ENCODE data around the gene GBF1.
"Not testable (repeated sequence)": the region's sequence is repeated elsewhere in the genome, so short reads cannot be mapped to it uniquely, and the experiment has no call there.

Gene GBF1

GRCh38 chr10:102245082-102245931, at the start of gene GBF1:
TSS of gene GBF1 (plus strand) at chr10:102245532. CDS start at chr10:102258939, 13,407 bp downstream.
- DNase-seq (ENCODE audit: low spot score) = peak; percentile 95

GRCh38 chr10:102196893-102197292, 48.4 kb upstream of the GBF1 start:
- DNase-seq (ENCODE audit: low spot score) = no peak

GRCh38 chr10:102198027-102198426, 47.3 kb upstream of the GBF1 start:
- no peak for DNase-seq (ENCODE audit: low spot score)

GRCh38 chr10:102200751-102201640, 44.3 kb upstream of the GBF1 start:
- DNase-seq (ENCODE audit: low spot score) = no peak

- no peak for DNase-seq (ENCODE audit: low spot score)
Measured at GRCh38 chr10:102202386-102202785, 42.9 kb upstream of the GBF1 start.

GRCh38 chr10:102208311-102209035, 36.9 kb upstream of the GBF1 start:
- no peak for DNase-seq (ENCODE audit: low spot score)

GRCh38 chr10:102211615-102212299, 33.6 kb upstream of the GBF1 start:
- no peak for DNase-seq (ENCODE audit: low spot score)

GRCh38 chr10:102213599-102213998, 31.7 kb upstream of the GBF1 start:
- not testable (repeated sequence) for DNase-seq (ENCODE audit: low spot score)

GRCh38 chr10:102219370-102219769, 26.0 kb upstream of the GBF1 start:
- no peak for DNase-seq (ENCODE audit: low spot score)

GRCh38 chr10:102220612-102221011, 24.7 kb upstream of the GBF1 start:
- no peak for DNase-seq (ENCODE audit: low spot score)

GRCh38 chr10:102222797-102223196, 22.5 kb upstream of the GBF1 start:
- no peak for DNase-seq (ENCODE audit: low spot score)

- peak; percentile 95 for DNase-seq (ENCODE audit: low spot score)
Measured at GRCh38 chr10:102225646-102226541, 19.4 kb upstream of the GBF1 start, which contains the start of gene ELOVL3. TSS of gene ELOVL3 (plus strand) at chr10:102226299. CDS start at chr10:102226549, 250 bp downstream.

- no peak for DNase-seq (ENCODE audit: low spot score)
Measured at GRCh38 chr10:102226542-102226870, 18.8 kb upstream of the GBF1 start.

GRCh38 chr10:102227050-102227449, 18.3 kb upstream of the GBF1 start:
- no peak for DNase-seq (ENCODE audit: low spot score)

GRCh38 chr10:102229810-102230263, 15.5 kb upstream of the GBF1 start:
- DNase-seq (ENCODE audit: low spot score) = peak; percentile 90

GRCh38 chr10:102230264-102230860, 15.0 kb upstream of the GBF1 start:
- DNase-seq (ENCODE audit: low spot score) = peak; percentile 89

- DNase-seq (ENCODE audit: low spot score) = peak; percentile 83
Measured at GRCh38 chr10:102230861-102231356, 14.4 kb upstream of the GBF1 start.

- peak; percentile 79 for DNase-seq (ENCODE audit: low spot score)
Measured at GRCh38 chr10:102231357-102232318, 13.7 kb upstream of the GBF1 start.

- no peak for DNase-seq (ENCODE audit: low spot score)
Measured at GRCh38 chr10:102233997-102234396, 11.3 kb upstream of the GBF1 start.

All from ecto neural progenitor cell (in vitro differentiated cells).